ENCODE measurements around the gene RTP2.

DNA sequence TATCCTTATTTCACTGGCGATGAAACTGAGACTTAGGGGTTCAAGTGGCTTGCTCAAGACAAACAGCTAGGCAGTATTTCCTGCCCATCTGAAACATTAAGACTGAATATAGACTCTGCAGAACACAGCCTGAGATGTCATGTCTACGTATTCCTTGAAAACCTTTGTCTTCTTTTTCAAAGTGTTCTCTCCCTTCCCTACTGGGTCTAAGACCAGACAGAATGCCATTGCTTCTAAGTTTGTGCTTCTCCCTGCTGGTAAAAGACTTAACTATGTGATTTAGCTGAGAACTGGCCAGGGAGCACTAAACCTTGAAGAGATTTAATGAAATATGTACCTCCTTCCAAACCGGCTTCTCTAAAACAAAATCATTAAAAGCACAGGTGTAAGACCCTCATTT, 33.0 kb upstream of the RTP2 start:
- TF ChIP-seq, protein P1, sequence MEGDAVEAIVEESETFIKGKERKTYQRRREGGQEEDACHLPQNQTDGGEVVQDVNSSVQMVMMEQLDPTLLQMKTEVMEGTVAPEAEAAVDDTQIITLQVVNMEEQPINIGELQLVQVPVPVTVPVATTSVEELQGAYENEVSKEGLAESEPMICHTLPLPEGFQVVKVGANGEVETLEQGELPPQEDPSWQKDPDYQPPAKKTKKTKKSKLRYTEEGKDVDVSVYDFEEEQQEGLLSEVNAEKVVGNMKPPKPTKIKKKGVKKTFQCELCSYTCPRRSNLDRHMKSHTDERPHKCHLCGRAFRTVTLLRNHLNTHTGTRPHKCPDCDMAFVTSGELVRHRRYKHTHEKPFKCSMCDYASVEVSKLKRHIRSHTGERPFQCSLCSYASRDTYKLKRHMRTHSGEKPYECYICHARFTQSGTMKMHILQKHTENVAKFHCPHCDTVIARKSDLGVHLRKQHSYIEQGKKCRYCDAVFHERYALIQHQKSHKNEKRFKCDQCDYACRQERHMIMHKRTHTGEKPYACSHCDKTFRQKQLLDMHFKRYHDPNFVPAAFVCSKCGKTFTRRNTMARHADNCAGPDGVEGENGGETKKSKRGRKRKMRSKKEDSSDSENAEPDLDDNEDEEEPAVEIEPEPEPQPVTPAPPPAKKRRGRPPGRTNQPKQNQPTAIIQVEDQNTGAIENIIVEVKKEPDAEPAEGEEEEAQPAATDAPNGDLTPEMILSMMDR (conservative IDR thresholded peaks at IDR 0.05; ENCODE audit: low read depth, low read length), result no peak
- no peak for TF ChIP-seq EZH2 (IDR thresholded peaks at IDR 0.05; ENCODE audit: borderline replicate concordance, low read depth, low read length, poor library complexity, severe bottlenecking)
